HS-27A (cell line): ENCODE data around the gene PDGFB.

Experiments used
- DNase-seq: peaks from one replicate; pipeline ENCODE4 v3.0.0-alpha.2; 2012; ENCODE audit warnings: low read depth, missing footprints

Gene PDGFB

GRCh38 chr22:39239561-39240423 lies 5.0 kb downstream of the PDGFB start:
- no peak for DNase-seq

DNA sequence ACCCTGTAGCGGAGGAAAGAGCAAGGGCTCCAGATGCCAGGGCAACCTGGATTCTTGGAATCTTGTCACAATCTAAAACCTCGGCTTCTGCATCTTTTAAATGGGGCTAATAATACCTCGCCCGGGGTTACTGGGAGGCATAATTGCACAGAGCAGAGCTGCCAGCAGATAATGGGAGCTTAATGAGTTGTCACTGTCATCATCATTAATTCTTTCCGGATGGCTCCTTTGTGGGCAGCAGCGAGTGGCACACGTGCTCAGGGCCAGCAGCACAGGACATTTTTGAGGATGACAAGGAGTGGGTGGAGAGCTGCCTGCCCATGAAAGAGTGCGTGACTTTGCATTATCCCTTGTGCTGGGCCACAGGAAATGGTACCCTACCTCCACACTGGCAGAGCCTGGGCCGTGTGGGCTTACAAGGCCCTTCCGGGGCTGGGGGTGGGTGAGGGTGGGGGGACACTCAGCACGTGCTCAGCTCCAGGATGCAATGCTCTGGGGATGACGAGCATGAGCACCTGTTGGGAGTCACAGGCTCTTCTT lies 5.7 kb downstream of the PDGFB start:
- no peak for DNase-seq

DNA sequence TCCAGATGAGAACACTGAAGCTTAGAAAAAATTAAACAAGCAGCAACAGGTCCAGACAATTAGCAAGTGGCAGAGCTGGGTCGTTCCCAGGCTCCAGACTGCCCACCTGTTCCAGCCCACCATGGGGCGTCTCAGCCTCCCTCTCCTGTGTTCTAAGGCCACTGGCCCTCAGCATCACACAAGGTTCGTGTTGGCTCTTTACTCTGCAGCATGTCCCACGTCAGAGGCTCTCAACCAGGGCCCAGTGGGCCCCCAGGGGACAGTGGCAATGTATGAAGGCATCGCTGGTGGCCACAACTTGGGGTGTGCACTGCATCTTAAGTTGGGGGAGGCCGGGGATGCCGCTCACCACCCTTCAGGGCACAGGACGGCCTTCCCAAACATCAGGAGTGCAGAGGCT lies 6.2 kb downstream of the PDGFB start:
- DNase-seq: no peak

DNA sequence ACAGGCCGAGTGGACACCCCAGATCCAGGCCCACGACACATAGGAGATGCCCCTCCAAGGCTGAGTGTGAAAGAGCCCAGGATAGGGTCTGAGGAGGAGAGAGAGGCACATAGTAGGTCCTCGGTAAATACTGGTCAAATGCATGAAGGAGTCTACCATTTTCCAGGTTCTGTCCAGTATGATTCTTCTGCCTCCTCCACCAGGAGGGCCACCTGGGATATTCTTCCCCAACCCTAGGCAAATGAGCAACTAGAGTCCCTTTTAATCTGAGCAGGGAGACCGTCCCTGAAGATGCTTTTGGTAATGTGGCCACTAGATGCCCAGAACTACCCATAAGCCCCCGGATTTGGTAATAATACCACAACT lies 6.7 kb downstream of the PDGFB start:
- no peak for DNase-seq

- no peak for DNase-seq
Measured at GRCh38 chr22:39237318-39238100, 7.3 kb downstream of the PDGFB start.

- no peak for DNase-seq
Measured at GRCh38 chr22:39236321-39237317, 8.2 kb downstream of the PDGFB start.

GRCh38 chr22:39234867-39235687 lies 9.7 kb downstream of the PDGFB start:
- no peak for DNase-seq

DNA sequence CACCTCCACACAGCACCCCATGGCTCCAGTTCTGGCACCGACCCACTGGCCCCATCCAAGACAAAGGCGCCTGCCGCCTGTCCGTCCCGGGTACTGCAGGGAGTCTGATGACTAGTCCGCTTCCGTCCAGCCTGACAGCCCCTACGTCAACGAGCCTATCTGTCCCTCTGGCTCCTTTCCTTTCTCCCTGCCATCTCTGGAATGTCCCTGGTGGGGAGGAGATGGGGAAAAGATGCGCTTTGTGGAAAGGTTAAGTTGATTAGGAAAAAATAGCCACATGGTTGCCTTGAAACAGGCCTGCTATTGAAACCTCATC lies 10.4 kb downstream of the PDGFB start:
- DNase-seq: no peak

GRCh38 chr22:39233710-39234471 lies 10.9 kb downstream of the PDGFB start:
- no peak for DNase-seq

GRCh38 chr22:39232806-39233709 lies 11.7 kb downstream of the PDGFB start:
- no peak for DNase-seq

GRCh38 chr22:39232246-39232645 lies 12.5 kb downstream of the PDGFB start:
- DNase-seq: no peak

- DNase-seq: no peak
Measured at GRCh38 chr22:39231197-39231950, 13.4 kb downstream of the PDGFB start.

DNA sequence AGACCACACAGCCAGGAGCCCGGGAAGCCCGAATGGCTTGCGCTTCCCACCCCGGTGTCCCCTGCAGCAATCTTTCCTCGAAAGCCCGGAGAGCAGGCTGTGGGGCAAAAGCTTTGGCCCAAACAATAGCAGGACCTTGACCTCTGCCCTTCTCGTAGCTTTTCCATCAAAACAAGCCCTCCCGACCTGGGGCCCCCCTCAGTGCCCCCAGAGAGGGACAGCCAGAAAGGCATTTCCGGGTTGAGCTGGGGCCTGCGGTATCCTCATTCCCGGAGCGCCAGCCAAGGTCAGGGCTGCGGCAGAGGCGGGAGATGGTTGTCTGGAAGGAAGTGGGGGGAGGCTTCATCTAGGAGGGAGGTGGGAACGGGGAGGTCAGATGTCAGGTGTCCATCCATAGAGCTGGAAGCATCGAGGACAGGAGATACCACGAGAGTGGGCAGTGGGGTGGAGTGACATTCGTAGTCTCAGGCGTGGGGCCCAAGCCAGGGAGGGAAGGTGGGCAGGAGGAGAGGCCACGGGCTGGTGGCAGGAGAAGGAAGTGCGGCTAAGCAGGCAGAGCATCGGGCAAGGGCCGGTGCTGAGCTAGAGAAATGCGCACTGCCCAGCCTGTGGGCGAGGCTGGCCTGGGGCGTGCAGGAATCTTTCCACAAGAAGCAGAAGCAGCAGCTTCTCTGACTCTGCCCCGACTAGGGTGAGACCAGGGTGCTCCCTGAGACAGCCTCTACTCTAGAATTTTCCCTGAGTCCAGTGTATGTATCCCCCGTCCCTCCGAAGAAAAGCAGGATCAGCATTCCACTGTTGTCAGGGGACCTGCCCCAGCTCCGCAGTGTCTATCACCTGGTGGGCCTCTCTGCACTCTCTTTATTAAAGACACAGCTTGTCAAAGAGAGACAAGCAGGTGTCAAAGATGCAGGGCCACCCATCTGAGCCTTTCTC lies 14.3 kb downstream of the PDGFB start:
- DNase-seq: no peak

DNA sequence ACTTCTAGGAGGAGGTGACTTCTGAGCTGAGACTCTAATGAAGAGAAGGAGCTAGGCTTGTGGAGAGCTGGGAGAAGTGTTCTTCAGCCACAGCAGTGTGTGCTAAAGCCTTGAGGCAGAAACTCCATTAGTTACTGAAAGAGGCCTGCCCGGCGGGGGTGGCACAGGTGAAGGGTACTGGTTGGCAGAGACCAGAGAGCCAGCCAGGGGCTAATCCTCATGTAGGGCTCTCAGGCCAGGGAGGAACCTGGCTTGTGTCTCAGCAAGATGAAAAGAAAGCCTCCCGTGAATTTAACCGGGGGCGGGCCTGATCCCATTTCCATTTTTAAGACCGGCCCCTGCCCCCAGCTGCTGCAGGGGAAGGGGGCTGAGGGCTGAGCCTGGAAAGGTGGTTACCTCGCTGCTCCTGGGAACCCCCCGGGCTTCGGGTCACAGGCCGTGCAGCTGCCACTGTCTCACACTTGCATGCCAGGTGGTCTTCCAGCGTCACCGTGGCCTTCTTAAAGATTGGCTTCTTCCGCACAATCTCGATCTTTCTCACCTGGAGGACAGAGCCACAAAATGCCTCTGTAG lies 15.0 kb downstream of the PDGFB start:
- DNase-seq: no peak

- no peak for DNase-seq
Measured at GRCh38 chr22:39229075-39229474, 15.7 kb downstream of the PDGFB start.

DNA sequence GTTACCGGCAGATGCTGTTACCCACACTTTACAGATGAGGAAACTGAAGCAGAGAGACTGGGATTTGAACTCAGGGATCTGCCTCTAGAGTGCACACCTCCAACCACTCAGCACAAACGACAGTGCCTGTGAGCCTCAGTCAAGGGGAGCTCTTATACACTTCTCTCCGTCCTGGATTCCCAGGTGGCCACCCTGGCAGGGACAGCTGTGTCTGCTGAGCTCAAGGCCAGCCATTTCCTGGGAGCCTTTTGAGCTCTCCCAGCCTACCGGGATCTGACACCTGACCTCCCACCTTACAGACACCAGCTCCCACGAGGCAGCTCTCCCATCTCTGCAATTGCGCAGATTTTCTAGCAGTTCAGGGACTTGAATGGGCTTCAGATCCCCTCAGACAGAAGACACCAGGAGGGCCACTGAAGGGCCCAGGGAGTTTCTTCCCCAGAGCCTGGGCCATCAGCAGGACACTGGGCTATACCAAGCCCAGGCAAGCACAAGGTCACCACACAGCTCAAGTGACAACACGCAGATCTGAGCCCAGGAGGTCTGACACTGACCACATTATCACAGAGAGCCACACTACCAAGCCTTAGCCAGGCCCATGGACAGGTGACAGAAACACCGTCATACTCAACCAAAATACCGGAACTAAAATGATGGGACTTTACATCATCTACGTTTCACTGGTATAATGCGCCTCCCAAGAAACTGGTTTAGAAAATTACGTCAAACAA lies 17.1 kb downstream of the PDGFB start:
- DNase-seq: no peak
